ENCODE data around the gene PTPN6.

DNA sequence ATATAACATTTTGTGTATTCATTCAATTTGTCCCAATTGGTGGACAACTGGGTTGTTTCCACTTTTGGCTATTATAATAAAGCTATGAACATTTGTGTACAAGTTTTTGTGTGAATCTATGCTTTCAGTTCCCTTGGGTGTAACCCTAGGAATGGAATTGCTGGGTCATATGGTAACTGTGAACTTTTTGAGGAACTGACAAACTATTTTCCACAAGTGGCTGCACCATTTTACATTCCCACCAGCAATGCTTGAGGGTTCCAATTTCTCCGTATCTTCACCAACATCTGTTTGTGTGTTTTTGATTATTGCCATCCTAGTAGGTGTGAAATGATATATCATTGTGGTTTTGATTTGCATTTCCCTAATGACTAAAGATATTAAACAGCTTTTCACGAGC lies 54.2 kb downstream of the PTPN6 start:
- TF ChIP-seq, protein P1, sequence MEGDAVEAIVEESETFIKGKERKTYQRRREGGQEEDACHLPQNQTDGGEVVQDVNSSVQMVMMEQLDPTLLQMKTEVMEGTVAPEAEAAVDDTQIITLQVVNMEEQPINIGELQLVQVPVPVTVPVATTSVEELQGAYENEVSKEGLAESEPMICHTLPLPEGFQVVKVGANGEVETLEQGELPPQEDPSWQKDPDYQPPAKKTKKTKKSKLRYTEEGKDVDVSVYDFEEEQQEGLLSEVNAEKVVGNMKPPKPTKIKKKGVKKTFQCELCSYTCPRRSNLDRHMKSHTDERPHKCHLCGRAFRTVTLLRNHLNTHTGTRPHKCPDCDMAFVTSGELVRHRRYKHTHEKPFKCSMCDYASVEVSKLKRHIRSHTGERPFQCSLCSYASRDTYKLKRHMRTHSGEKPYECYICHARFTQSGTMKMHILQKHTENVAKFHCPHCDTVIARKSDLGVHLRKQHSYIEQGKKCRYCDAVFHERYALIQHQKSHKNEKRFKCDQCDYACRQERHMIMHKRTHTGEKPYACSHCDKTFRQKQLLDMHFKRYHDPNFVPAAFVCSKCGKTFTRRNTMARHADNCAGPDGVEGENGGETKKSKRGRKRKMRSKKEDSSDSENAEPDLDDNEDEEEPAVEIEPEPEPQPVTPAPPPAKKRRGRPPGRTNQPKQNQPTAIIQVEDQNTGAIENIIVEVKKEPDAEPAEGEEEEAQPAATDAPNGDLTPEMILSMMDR (IDR thresholded peaks at IDR 0.05; ENCODE audit: poor library complexity, severe bottlenecking) = no peak
- TF ChIP-seq REST (IDR thresholded peaks at IDR 0.05; ENCODE audit: borderline replicate concordance) = no peak
- TF ChIP-seq EZH2 (IDR thresholded peaks at IDR 0.05; ENCODE audit: borderline replicate concordance, insufficient read depth, low read length, poor library complexity, severe bottlenecking) = no peak
- no peak for TF ChIP-seq SMC3 (conservative IDR thresholded peaks at IDR 0.05; ENCODE audit: poor library complexity)
- no peak for TF ChIP-seq EP300 (conservative IDR thresholded peaks at IDR 0.05; ENCODE audit: poor library complexity, severe bottlenecking)
- no peak for TF ChIP-seq RAD21 (conservative IDR thresholded peaks at IDR 0.05)
- no peak for TF ChIP-seq TAF1 (IDR thresholded peaks at IDR 0.05; ENCODE audit: low read depth)
- no peak for TF ChIP-seq MXI1 (conservative IDR thresholded peaks at IDR 0.05; ENCODE audit: poor library complexity, severe bottlenecking)
- no peak for TF ChIP-seq POLR2AphosphoS5 (IDR thresholded peaks at IDR 0.05)
